Activated T-helper 17 cell treated with anti-CD3 and anti-CD28 coated beads, Interleukin-2, amount 50 U/mL, for 72 hours (primary cell): ENCODE results near the gene DOCK3. TPM values are rescaled to one million over a fixed set of nuclear protein-coding genes. Genes with fewer than 3 reads are reported as not detected.

Experiments used
- ATAC-seq: fragments of 150-1000 bp; cut with Tn5 transposase; replicated peaks from 2 replicates; pipeline ENCODE4 v1.10.0; 2021; ENCODE audit warnings: mild to moderate bottlenecking, moderate library complexity
- H3K27ac Mint-ChIP-seq: one replicate; pipeline ENCODE4 v1.8.0; 2022; ENCODE audit warnings: mixed read lengths
- H3K27me3 Mint-ChIP-seq: one replicate; pipeline ENCODE4 v1.8.0; 2022; ENCODE audit warnings: mixed read lengths
- H3K36me3 Mint-ChIP-seq: one replicate; pipeline ENCODE4 v1.8.0; 2022; ENCODE audit warnings: low read depth, mild to moderate bottlenecking, mixed read lengths
- H3K4me1 Mint-ChIP-seq: one replicate; pipeline ENCODE4 v1.8.0; 2022; ENCODE audit warnings: mixed read lengths
- H3K4me3 Mint-ChIP-seq: one replicate; pipeline ENCODE4 v1.8.0; 2022; ENCODE audit warnings: mild to moderate bottlenecking, mixed read lengths
- H3K9me3 Mint-ChIP-seq: one replicate; pipeline ENCODE4 v1.8.0; 2022; ENCODE audit warnings: mixed read lengths
- total RNA-seq, 2 donors: library from RNA; stranded (reverse); gene quantifications; one replicate each; pipeline ENCODE4 v1.2.3, GENCODE V29; 2022

The DOCK3 gene
- total RNA-seq, 2 donors from 2014 or later = 3.8 to 7.8 TPM

- H3K27me3 Mint-ChIP-seq = no peaks in the 10 kb centered on the region
- H3K4me3 Mint-ChIP-seq = no peak overlapping the region
- H3K4me1 Mint-ChIP-seq = peaks cover 8% of the 10 kb centered on the region
- no peak for ATAC-seq
- no peaks in the 10 kb centered on the region for H3K36me3 Mint-ChIP-seq
- H3K27ac Mint-ChIP-seq = no peak overlapping the region
- H3K9me3 Mint-ChIP-seq = no peaks in the 10 kb centered on the region
Measured at GRCh38 chr3:51269466-51269865, 594.7 kb downstream of the DOCK3 start.

GRCh38 chr3:51270559-51270958 is 595.8 kb downstream of the DOCK3 start:
- H3K36me3 Mint-ChIP-seq = no peaks in the 10 kb centered on the region
- H3K4me1 Mint-ChIP-seq = peaks cover 8% of the 10 kb centered on the region
- no peaks in the 10 kb centered on the region for H3K9me3 Mint-ChIP-seq
- no peak overlapping the region for H3K27ac Mint-ChIP-seq
- no peaks in the 10 kb centered on the region for H3K27me3 Mint-ChIP-seq
- ATAC-seq = no peak
- no peak overlapping the region for H3K4me3 Mint-ChIP-seq

GRCh38 chr3:51271172-51271571 is 596.4 kb downstream of the DOCK3 start:
- Mint-ChIP-seq H3K9me3 (no peaks in the 10 kb centered on the region), H3K27me3 (no peaks in the 10 kb centered on the region), H3K27ac (peak overlapping the region; percentile 31), H3K4me1 (peaks cover 8% of the 10 kb centered on the region), H3K36me3 (no peaks in the 10 kb centered on the region), H3K4me3 (no peak overlapping the region)
- no peak for ATAC-seq

GRCh38 chr3:51274052-51274451 is 599.3 kb downstream of the DOCK3 start:
- H3K36me3 Mint-ChIP-seq = no peaks in the 10 kb centered on the region
- no peak overlapping the region for H3K4me3 Mint-ChIP-seq
- ATAC-seq = no peak
- H3K27ac Mint-ChIP-seq = no peak overlapping the region
- peaks cover 8% of the 10 kb centered on the region for H3K4me1 Mint-ChIP-seq
- H3K27me3 Mint-ChIP-seq = no peaks in the 10 kb centered on the region
- H3K9me3 Mint-ChIP-seq = no peaks in the 10 kb centered on the region

- ATAC-seq = no peak
- Mint-ChIP-seq H3K4me1 (peaks cover 8% of the 10 kb centered on the region), H3K4me3 (no peak overlapping the region)
Measured at GRCh38 chr3:51275111-51275805, 600.5 kb downstream of the DOCK3 start.

GRCh38 chr3:51276046-51276445 is 601.3 kb downstream of the DOCK3 start:
- Mint-ChIP-seq H3K4me1 (peaks cover 1% of the 10 kb centered on the region), H3K27me3 (no peaks in the 10 kb centered on the region), H3K9me3 (no peaks in the 10 kb centered on the region), H3K4me3 (no peak overlapping the region), H3K36me3 (peaks cover 4% of the 10 kb centered on the region), H3K27ac (no peak overlapping the region)
- no peak for ATAC-seq

More at GRCh38 chr3:51275111-51275805, 600.5 kb downstream of the DOCK3 start:
- Mint-ChIP-seq H3K9me3 (no peaks in the 10 kb centered on the region), H3K27ac (no peak overlapping the region), H3K27me3 (no peaks in the 10 kb centered on the region), H3K36me3 (no peaks in the 10 kb centered on the region)

GRCh38 chr3:51279448-51279847 is 604.7 kb downstream of the DOCK3 start:
- ATAC-seq = no peak
- no peak overlapping the region for H3K27ac Mint-ChIP-seq
- no peaks in the 10 kb centered on the region for H3K27me3 Mint-ChIP-seq
- peaks cover 11% of the 10 kb centered on the region for H3K36me3 Mint-ChIP-seq
- H3K4me1 Mint-ChIP-seq = no peaks in the 10 kb centered on the region
- peaks cover 6% of the 10 kb centered on the region for H3K9me3 Mint-ChIP-seq
- H3K4me3 Mint-ChIP-seq = no peak overlapping the region

- no peak for ATAC-seq
- Mint-ChIP-seq H3K27me3 (peaks cover 3% of the 10 kb centered on the region), H3K27ac (no peak overlapping the region), H3K9me3 (peaks cover 10% of the 10 kb centered on the region), H3K36me3 (peaks cover 11% of the 10 kb centered on the region), H3K4me3 (no peak overlapping the region), H3K4me1 (no peaks in the 10 kb centered on the region)
Measured at GRCh38 chr3:51280176-51280575, 605.4 kb downstream of the DOCK3 start.

GRCh38 chr3:51282931-51283330 is 608.2 kb downstream of the DOCK3 start:
- no peak for ATAC-seq
- H3K27ac Mint-ChIP-seq = no peak overlapping the region
- H3K4me1 Mint-ChIP-seq = no peaks in the 10 kb centered on the region
- H3K36me3 Mint-ChIP-seq = peaks cover 11% of the 10 kb centered on the region
- H3K27me3 Mint-ChIP-seq = peaks cover 5% of the 10 kb centered on the region
- no peak overlapping the region for H3K4me3 Mint-ChIP-seq
- H3K9me3 Mint-ChIP-seq = peaks cover 13% of the 10 kb centered on the region

GRCh38 chr3:51283421-51283820 is 608.7 kb downstream of the DOCK3 start:
- Mint-ChIP-seq H3K4me1 (no peaks in the 10 kb centered on the region), H3K27ac (no peak overlapping the region), H3K36me3 (peaks cover 11% of the 10 kb centered on the region), H3K27me3 (peaks cover 5% of the 10 kb centered on the region), H3K9me3 (peaks cover 13% of the 10 kb centered on the region), H3K4me3 (no peak overlapping the region)
- no peak for ATAC-seq

- no peak for ATAC-seq
- Mint-ChIP-seq H3K36me3 (no peaks in the 10 kb centered on the region), H3K4me1 (no peaks in the 10 kb centered on the region), H3K9me3 (peaks cover 11% of the 10 kb centered on the region), H3K4me3 (no peak overlapping the region), H3K27me3 (no peaks in the 10 kb centered on the region), H3K27ac (no peak overlapping the region)
Measured at GRCh38 chr3:51295625-51296024, 620.9 kb downstream of the DOCK3 start.

- no peak overlapping the region for H3K27ac Mint-ChIP-seq
- no peaks in the 10 kb centered on the region for H3K4me1 Mint-ChIP-seq
- peaks cover 11% of the 10 kb centered on the region for H3K9me3 Mint-ChIP-seq
- H3K36me3 Mint-ChIP-seq = no peaks in the 10 kb centered on the region
- H3K4me3 Mint-ChIP-seq = no peak overlapping the region
- H3K27me3 Mint-ChIP-seq = no peaks in the 10 kb centered on the region
- no peak for ATAC-seq
Measured at GRCh38 chr3:51297333-51297732, 622.6 kb downstream of the DOCK3 start.

GRCh38 chr3:51304230-51304629 is 629.5 kb downstream of the DOCK3 start:
- H3K4me3 Mint-ChIP-seq = no peak overlapping the region
- peaks cover 9% of the 10 kb centered on the region for H3K9me3 Mint-ChIP-seq
- H3K27me3 Mint-ChIP-seq = no peaks in the 10 kb centered on the region
- H3K27ac Mint-ChIP-seq = no peak overlapping the region
- no peak for ATAC-seq
- H3K4me1 Mint-ChIP-seq = no peaks in the 10 kb centered on the region
- H3K36me3 Mint-ChIP-seq = no peaks in the 10 kb centered on the region

- peaks cover 9% of the 10 kb centered on the region for H3K9me3 Mint-ChIP-seq
- no peak for ATAC-seq
- no peaks in the 10 kb centered on the region for H3K36me3 Mint-ChIP-seq
- no peaks in the 10 kb centered on the region for H3K4me1 Mint-ChIP-seq
- H3K27me3 Mint-ChIP-seq = no peaks in the 10 kb centered on the region
- no peak overlapping the region for H3K4me3 Mint-ChIP-seq
- H3K27ac Mint-ChIP-seq = no peak overlapping the region
Measured at GRCh38 chr3:51306093-51306492, 631.4 kb downstream of the DOCK3 start.

- no peak for ATAC-seq
- H3K36me3 Mint-ChIP-seq = no peaks in the 10 kb centered on the region
- H3K9me3 Mint-ChIP-seq = peaks cover 4% of the 10 kb centered on the region
- no peaks in the 10 kb centered on the region for H3K4me1 Mint-ChIP-seq
- H3K4me3 Mint-ChIP-seq = no peak overlapping the region
- no peaks in the 10 kb centered on the region for H3K27me3 Mint-ChIP-seq
- no peak overlapping the region for H3K27ac Mint-ChIP-seq
Measured at GRCh38 chr3:51307458-51307857, 632.7 kb downstream of the DOCK3 start.
